ENCODE results near the gene SDK2. TPM values are rescaled to one million over a fixed set of nuclear protein-coding genes. Genes with fewer than 3 reads are reported as not detected.

Gene SDK2
- total RNA-seq, 1 donor from 2014 or later = 31.8 TPM

DNA sequence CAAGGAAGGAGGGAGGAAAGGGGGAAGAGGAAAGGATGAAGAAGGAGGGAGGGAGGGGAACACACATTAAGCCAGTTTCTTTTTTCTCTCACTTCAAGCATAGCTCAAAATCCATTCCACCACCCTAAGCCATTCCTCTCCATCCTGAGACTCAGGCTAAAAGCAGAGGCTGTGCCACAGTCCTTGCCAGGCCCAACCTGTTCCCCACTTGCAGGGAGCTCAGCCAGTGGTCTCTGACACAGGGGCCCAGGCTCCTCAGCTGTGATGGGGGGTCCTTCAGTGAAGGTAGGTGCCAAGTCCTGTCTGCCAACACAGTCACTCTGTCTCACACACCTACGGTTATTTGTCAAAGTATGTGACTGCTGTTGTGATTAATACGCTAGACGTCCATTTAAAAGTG, 44.6 kb downstream of the SDK2 start:
- Mint-ChIP-seq H3K27ac (peak overlapping the region; percentile 77), H3K27me3 (ENCODE audit: low read depth) (no peaks in the 10 kb centered on the region), H3K4me1 (peaks cover 14% of the 10 kb centered on the region), H3K36me3 (no peaks in the 10 kb centered on the region), H3K9me3 (no peaks in the 10 kb centered on the region), H3K4me3 (no peak overlapping the region)
- no peak for DNase-seq (ENCODE audit: low spot score in 2 of 2, unreplicated experiment in 2 of 2)
- TF ChIP-seq, protein P1, sequence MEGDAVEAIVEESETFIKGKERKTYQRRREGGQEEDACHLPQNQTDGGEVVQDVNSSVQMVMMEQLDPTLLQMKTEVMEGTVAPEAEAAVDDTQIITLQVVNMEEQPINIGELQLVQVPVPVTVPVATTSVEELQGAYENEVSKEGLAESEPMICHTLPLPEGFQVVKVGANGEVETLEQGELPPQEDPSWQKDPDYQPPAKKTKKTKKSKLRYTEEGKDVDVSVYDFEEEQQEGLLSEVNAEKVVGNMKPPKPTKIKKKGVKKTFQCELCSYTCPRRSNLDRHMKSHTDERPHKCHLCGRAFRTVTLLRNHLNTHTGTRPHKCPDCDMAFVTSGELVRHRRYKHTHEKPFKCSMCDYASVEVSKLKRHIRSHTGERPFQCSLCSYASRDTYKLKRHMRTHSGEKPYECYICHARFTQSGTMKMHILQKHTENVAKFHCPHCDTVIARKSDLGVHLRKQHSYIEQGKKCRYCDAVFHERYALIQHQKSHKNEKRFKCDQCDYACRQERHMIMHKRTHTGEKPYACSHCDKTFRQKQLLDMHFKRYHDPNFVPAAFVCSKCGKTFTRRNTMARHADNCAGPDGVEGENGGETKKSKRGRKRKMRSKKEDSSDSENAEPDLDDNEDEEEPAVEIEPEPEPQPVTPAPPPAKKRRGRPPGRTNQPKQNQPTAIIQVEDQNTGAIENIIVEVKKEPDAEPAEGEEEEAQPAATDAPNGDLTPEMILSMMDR (IDR thresholded peaks at IDR 0.05; ENCODE audit: unreplicated experiment) = no peak

DNA sequence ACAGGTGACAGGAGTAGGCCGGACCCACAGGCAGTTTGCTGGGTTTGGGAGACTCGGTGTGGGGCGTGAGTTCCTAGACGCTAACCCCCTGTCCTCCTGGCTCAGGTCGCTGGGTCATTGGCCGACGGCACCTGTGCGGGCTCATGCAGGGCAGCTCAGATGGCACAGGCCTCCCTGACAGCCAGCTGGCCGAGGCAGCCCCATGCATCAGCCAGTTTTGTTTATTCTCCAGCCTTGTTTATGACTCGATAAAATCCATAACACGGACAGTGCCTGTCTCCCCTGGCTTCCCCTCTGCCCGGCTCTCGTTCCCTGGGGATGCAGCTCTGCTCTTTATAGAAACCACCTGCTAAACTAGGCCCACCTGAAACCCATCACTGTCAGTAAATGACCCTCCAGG, 46.0 kb downstream of the SDK2 start:
- Mint-ChIP-seq H3K27ac (no peak overlapping the region), H3K9me3 (no peaks in the 10 kb centered on the region), H3K27me3 (ENCODE audit: low read depth) (no peaks in the 10 kb centered on the region), H3K36me3 (no peaks in the 10 kb centered on the region), H3K4me3 (no peak overlapping the region), H3K4me1 (peaks cover 14% of the 10 kb centered on the region)
- TF ChIP-seq, protein P1 (IDR thresholded peaks at IDR 0.05; ENCODE audit: unreplicated experiment) = no peak
- DNase-seq (ENCODE audit: low spot score in 2 of 2, unreplicated experiment in 2 of 2) = no peak

DNA sequence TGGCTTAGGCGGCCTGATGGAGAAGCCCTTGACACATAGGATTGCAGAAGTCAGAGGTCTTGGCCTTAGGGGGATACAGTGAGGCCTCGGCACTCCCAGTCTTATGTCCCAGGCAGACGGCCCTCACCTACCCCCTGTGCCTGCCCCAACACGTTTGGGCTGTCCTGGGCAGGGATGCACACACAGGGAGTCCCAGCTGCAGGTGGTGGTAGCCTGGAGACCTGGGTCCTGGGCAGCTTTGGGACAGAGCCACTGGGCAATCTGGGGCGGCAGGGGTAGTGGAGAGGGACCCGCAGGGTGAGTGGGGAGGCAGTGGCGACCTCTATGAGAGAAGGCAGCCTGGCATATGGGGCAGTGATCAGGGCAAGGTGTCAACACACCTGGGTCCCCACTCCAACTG, 48.3 kb downstream of the SDK2 start:
- Mint-ChIP-seq H3K9me3 (no peaks in the 10 kb centered on the region), H3K27me3 (ENCODE audit: low read depth) (no peaks in the 10 kb centered on the region), H3K36me3 (no peaks in the 10 kb centered on the region), H3K27ac (no peak overlapping the region), H3K4me3 (no peak overlapping the region), H3K4me1 (peaks cover 19% of the 10 kb centered on the region)
- TF ChIP-seq, protein P1 (IDR thresholded peaks at IDR 0.05; ENCODE audit: unreplicated experiment) = no peak
- no peak for DNase-seq (ENCODE audit: low spot score in 2 of 2, unreplicated experiment in 2 of 2)

DNA sequence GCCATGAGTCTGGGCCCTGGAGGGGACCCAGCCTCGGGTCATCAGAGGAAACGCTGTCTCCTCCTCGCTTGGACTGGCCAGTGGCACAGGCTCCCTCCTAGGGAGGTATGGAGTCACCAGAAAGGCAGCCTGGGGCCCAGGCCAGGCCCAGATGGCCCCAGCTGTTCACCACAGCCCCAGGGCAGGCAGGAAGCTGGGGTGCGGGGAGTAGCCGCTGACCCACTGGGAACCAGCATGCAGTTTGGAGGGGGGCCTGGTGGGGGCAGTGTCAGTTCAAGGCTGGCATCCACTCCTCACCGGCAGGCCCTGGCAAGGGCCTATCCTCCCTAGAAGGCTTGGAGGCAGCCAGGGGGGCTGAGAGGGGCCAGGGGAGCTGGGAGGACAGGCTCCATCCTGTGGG, 48.8 kb downstream of the SDK2 start:
- Mint-ChIP-seq H3K9me3 (no peaks in the 10 kb centered on the region), H3K4me1 (peaks cover 16% of the 10 kb centered on the region), H3K27ac (no peak overlapping the region), H3K4me3 (no peak overlapping the region), H3K27me3 (ENCODE audit: low read depth) (no peaks in the 10 kb centered on the region), H3K36me3 (no peaks in the 10 kb centered on the region)
- DNase-seq (ENCODE audit: low spot score in 2 of 2, unreplicated experiment in 2 of 2) = peak in 1 of 2 experiments; percentile 67
- TF ChIP-seq, protein P1 (IDR thresholded peaks at IDR 0.05; ENCODE audit: unreplicated experiment) = peak; percentile 48

DNA sequence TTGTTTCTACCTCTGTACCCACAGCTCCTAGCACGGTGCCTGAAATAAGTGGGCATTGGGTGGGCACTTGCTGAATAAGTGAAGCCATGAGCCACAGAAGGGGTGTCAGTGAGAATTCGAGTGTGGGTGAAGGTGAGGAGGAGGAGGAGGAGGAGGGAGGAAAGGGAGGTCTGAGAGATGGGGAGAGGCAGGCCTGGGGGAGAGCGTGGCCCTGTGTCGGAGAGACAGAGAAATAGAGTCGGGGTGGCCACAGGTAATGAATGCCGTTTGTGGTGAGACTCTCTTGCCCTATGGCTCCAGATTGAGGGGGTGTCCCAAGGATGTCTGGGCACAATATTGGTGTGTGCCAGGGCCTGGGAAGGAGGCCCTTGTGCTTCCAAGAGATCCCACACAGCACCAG, 49.2 kb downstream of the SDK2 start:
- no peaks in the 10 kb centered on the region for H3K36me3 Mint-ChIP-seq
- H3K27me3 Mint-ChIP-seq (ENCODE audit: low read depth) = no peaks in the 10 kb centered on the region
- no peak overlapping the region for H3K4me3 Mint-ChIP-seq
- H3K4me1 Mint-ChIP-seq = peaks cover 12% of the 10 kb centered on the region
- TF ChIP-seq, protein P1 (IDR thresholded peaks at IDR 0.05; ENCODE audit: unreplicated experiment) = no peak
- no peak overlapping the region for H3K27ac Mint-ChIP-seq
- DNase-seq (ENCODE audit: low spot score in 2 of 2, unreplicated experiment in 2 of 2) = no peak
- H3K9me3 Mint-ChIP-seq = no peaks in the 10 kb centered on the region

DNA sequence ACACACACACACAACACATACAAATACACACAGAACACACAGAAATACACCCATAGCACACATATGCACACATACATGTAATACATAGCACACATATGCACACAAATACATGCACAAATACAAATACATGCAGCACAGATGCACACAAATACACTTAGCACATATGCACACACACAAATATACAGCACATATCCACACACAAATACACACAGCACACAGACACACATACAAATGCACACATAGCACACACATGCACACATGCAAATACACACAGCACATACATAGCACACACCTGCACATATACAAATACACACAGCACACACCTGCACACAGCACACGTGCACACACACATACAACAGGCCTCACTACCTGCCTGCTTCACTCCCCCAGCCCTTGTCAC, 49.6 kb downstream of the SDK2 start:
- H3K4me1 Mint-ChIP-seq = peaks cover 8% of the 10 kb centered on the region
- H3K27ac Mint-ChIP-seq = no peak overlapping the region
- no peaks in the 10 kb centered on the region for H3K36me3 Mint-ChIP-seq
- H3K27me3 Mint-ChIP-seq (ENCODE audit: low read depth) = no peaks in the 10 kb centered on the region
- no peaks in the 10 kb centered on the region for H3K9me3 Mint-ChIP-seq
- H3K4me3 Mint-ChIP-seq = no peak overlapping the region
- no peak for DNase-seq (ENCODE audit: low spot score in 2 of 2, unreplicated experiment in 2 of 2)
- TF ChIP-seq, protein P1 (IDR thresholded peaks at IDR 0.05; ENCODE audit: unreplicated experiment) = no peak

All from mesothelial cell of epicardium (in vitro differentiated cells).